VCaP (cell line): Measurements from ENCODE around the gene KRTAP12-4.

Source experiments
- H3K27ac ChIP-seq: fragments of 450-650 bp; 2 replicates; pipeline ENCODE4 v1.5.1; 2017
- CTCF ChIP-seq: fragments of 450-650 bp; conservative IDR thresholded peaks from 2 replicates; pipeline ENCODE4 v1.5.1; 2017; ENCODE audit warnings: mild to moderate bottlenecking, moderate library complexity

Gene KRTAP12-4

GRCh38 chr21:44654576-44655175 lies at the start of gene KRTAP12-4:
Gene KRTAP12-4 (minus strand): TSS chr21:44654659. CDS start chr21:44654614, 45 bp downstream.
- TF ChIP-seq CTCF, result no peak
- H3K27ac ChIP-seq, result no peak within 1 kb of the TSS

GRCh38 chr21:44703731-44704635 lies 49.5 kb upstream of the KRTAP12-4 start:
- TF ChIP-seq CTCF, result no peak
- H3K27ac ChIP-seq, result no peak overlapping the region

GRCh38 chr21:44702973-44703730 lies 48.7 kb upstream of the KRTAP12-4 start:
- H3K27ac ChIP-seq, result no peak overlapping the region
- no peak for TF ChIP-seq CTCF

GRCh38 chr21:44702111-44702972 lies 47.9 kb upstream of the KRTAP12-4 start:
- H3K27ac ChIP-seq, result no peak overlapping the region
- TF ChIP-seq CTCF, result no peak

GRCh38 chr21:44701541-44701940 lies 47.1 kb upstream of the KRTAP12-4 start:
- H3K27ac ChIP-seq, result no peak overlapping the region
- TF ChIP-seq CTCF, result no peak

- no peak overlapping the region for H3K27ac ChIP-seq
Observed at GRCh38 chr21:44701023-44701400, 46.6 kb upstream of the KRTAP12-4 start.

More at GRCh38 chr21:44701023-44701400, 46.6 kb upstream of the KRTAP12-4 start:
- TF ChIP-seq CTCF, result no peak
